Measurements from ENCODE around the gene PPP1R1B.

DNA sequence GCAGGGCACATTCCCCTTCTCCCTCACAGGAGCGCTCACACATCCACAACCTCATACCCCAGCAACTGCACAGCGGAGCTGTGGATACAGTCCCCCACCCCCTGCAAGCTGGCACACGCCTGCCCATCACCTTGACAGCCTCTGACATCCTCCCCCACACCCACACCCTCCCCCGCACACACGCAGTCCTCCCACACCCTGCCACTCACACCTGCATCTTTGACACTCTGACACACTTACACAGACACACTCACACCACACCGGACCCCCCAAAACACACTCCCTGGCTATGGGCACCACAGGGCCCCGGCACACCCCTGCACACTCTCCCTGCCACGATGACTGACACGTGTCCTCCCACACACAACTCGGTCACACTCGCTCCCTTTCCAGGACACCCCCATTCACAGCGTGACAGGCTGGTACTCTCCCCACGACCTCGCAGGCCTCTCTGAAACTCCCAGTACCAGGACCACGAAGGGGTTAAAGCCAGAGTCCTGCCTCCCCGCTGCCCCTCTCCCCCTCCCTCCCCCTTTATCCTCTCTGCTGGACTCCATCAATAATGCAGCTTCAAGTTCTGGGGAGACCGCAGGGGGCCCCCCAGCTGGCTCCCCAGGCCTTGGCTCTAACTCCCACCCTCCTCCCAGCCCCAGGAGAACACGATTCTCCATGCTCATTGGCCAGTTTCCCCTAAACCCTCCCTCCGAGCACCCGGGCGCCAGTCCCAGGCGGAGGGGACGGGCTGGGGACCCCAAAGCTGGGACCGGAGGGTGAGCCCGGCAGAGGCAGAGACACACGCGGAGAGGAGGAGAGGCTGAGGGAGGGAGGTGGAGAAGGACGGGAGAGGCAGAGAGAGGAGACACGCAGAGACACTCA lies at the start of gene PPP1R1B:
- no peak for TF ChIP-seq CTCF (optimal IDR thresholded peaks at IDR 0.05 in 1 of 3, IDR thresholded peaks at IDR 0.05 in 1 of 3, conservative IDR thresholded peaks at IDR 0.05 in 1 of 3; ENCODE audit: extremely low read depth in 1 of 3, insufficient read depth in 2 of 3, low read length in 3 of 3)
- TF ChIP-seq EZH2 (IDR thresholded peaks at IDR 0.05; ENCODE audit: low read length) = no peak
